HepG2 (cell line): Measurements from ENCODE around the gene TNFSF15. TPM values are rescaled to one million over a fixed set of nuclear protein-coding genes. Genes with fewer than 3 reads are reported as not detected.

Experiments used
- ATAC-seq: fragments of 200-7000 bp; cut with Tn5 transposase; 3 replicates; pipeline ENCODE4 v1.9.1; 2020; ENCODE audit warnings: mild to moderate bottlenecking, moderate library complexity
- BruUV-seq: library from RNA; stranded (reverse); fragments of 400-500 nt; replicated peaks from 2 replicates; lab custom pipeline; 2021; lab: Mats Ljungman, UMichigan
- CTCF ChIA-PET: fragments of 300-600 bp; formaldehyde crosslinking; extraction: SDS; loops from one replicate; lab custom pipeline; 2021; ENCODE audit warnings: low total read pairs, inconsistent platforms, low intra/inter-chr PET ratio; lab: Yijun Ruan, JAX
- POLR2A ChIA-PET: fragments of 350-600 bp; sonication (Branson Sonifier 250); formaldehyde crosslinking; loops from one replicate; lab custom pipeline; 2020; ENCODE audit warnings: antibody characterized with exemption, inconsistent platforms; lab: Yijun Ruan, JAX
- DNase-seq: peaks from one replicate; pipeline ENCODE4 v3.0.0-alpha.2; 2015; ENCODE audit warnings: low spot score
- FAIRE-seq: peaks from 3 replicates; lab custom pipeline; 2011; peaks lifted over from hg19 to GRCh38; lab: Jason Lieb, UNC
- H2AFZ ChIP-seq: one replicate; pipeline ENCODE4 v1.6.1; 2011; ENCODE audit warnings: low read length, inconsistent platforms
- H3K27ac ChIP-seq: fragments of 300-600 bp; 3 replicates; pipeline ENCODE4 v1.8.0; 2011; ENCODE audit warnings: mixed run types, mild to moderate bottlenecking, mixed read lengths, low read length, inconsistent platforms; ENCODE audit not compliant: insufficient read depth; ENCODE audit errors: extremely low read length
- H3K27me3 ChIP-seq, 2 experiments: fragments of 200-600 bp in 1 of 2; 2 replicates in 1 of 2; 3 replicates in 1 of 2; pipeline versions ENCODE4 v1.6.0 to v1.8.0; 2011; ENCODE audit warnings: low read length in 2 of 2, mild to moderate bottlenecking in 2 of 2, moderate library complexity in 2 of 2, inconsistent platforms in 1 of 2; ENCODE audit not compliant: insufficient read depth in 2 of 2, control insufficient read depth in 1 of 2
- H3K36me3 ChIP-seq, 2 experiments: fragments of 200-600 bp in 1 of 2; replicated peaks in 1 of 2; 2 replicates in 1 of 2; 3 replicates in 1 of 2; pipeline versions ENCODE4 v1.5.1 to v1.8.0; 2011; ENCODE audit warnings: low read length in 2 of 2, inconsistent platforms in 1 of 2; ENCODE audit not compliant: insufficient read depth in 2 of 2, control insufficient read depth in 1 of 2
- H3K4me1 ChIP-seq: 2 replicates; pipeline ENCODE4 v1.5.1; 2012; ENCODE audit warnings: low read length, inconsistent platforms; ENCODE audit not compliant: insufficient read depth
- H3K4me2 ChIP-seq: 2 replicates; pipeline ENCODE4 v1.6.0; 2011; ENCODE audit warnings: low read depth, low read length, inconsistent platforms
- H3K4me3 ChIP-seq, 3 experiments: fragments of 200-600 bp in 1 of 3; sonication (generic), shearing (Covaris generic) in 1 of 3; replicated peaks in 1 of 3; 2 replicates each; pipeline ENCODE4 v1.5.1; 2011 to 2016; ENCODE audit warnings: low read length in 3 of 3, inconsistent platforms in 2 of 3, low read depth in 2 of 3, mild to moderate bottlenecking in 2 of 3, control low read depth in 1 of 3, mixed read lengths in 1 of 3; ENCODE audit not compliant: insufficient read depth in 1 of 3
- H3K79me2 ChIP-seq: one replicate; pipeline ENCODE4 v1.6.1; 2011; ENCODE audit warnings: low read length, inconsistent platforms; ENCODE audit not compliant: insufficient read depth
- H3K9ac ChIP-seq: 2 replicates; pipeline ENCODE4 v1.6.0; 2011; ENCODE audit warnings: mild to moderate bottlenecking, low read depth, low read length, inconsistent platforms; ENCODE audit not compliant: insufficient read depth
- H3K9me3 ChIP-seq: 2 replicates; pipeline ENCODE4 v1.5.1; 2012; ENCODE audit warnings: mild to moderate bottlenecking, low read length
- H4K20me1 ChIP-seq: 2 replicates; pipeline ENCODE4 v1.6.0; 2011; ENCODE audit warnings: inconsistent platforms, mild to moderate bottlenecking, low read length, moderate library complexity; ENCODE audit not compliant: insufficient read depth
- CC2D1A ChIP-seq: sonication (generic); formaldehyde crosslinking; IDR thresholded peaks from 2 replicates; pipeline ENCODE4 v1.8.1; 2023; ENCODE audit warnings: mild to moderate bottlenecking, missing genetic modification reagents
- GTF2F1 ChIP-seq: fragments of 150-350 bp; IDR thresholded peaks from 2 replicates; pipeline ENCODE4 v1.6.1; 2014; ENCODE audit warnings: low read length
- GZF1 ChIP-seq: sonication (generic); formaldehyde crosslinking; IDR thresholded peaks from 2 replicates; pipeline ENCODE4 v1.5.1; 2020; ENCODE audit warnings: mild to moderate bottlenecking, missing genetic modification reagents
- RFXANK ChIP-seq: IDR thresholded peaks from 2 replicates; pipeline ENCODE4 v1.6.1; 2016
- SRY ChIP-seq: sonication (generic); formaldehyde crosslinking; IDR thresholded peaks from 2 replicates; pipeline ENCODE4 v1.8.0; 2022; ENCODE audit warnings: mild to moderate bottlenecking, missing genetic modification reagents
- TOE1 ChIP-seq: sonication (generic); formaldehyde crosslinking; IDR thresholded peaks from 2 replicates; pipeline ENCODE4 v1.4.0; 2020; ENCODE audit warnings: mild to moderate bottlenecking, missing genetic modification reagents
- ZBTB42 ChIP-seq: sonication (generic); formaldehyde crosslinking; IDR thresholded peaks from 2 replicates; pipeline ENCODE4 v1.5.0; 2020; ENCODE audit warnings: mild to moderate bottlenecking, missing genetic modification reagents
- ZNF367 ChIP-seq: sonication (generic); formaldehyde crosslinking; IDR thresholded peaks from 2 replicates; pipeline ENCODE4 v1.4.0; 2020; ENCODE audit warnings: missing genetic modification reagents, borderline replicate concordance
- ZNF383 ChIP-seq: sonication (generic); formaldehyde crosslinking; IDR thresholded peaks from 2 replicates; pipeline ENCODE4 v1.4.0; 2020; ENCODE audit warnings: missing genetic modification reagents, mild to moderate bottlenecking, borderline replicate concordance
- WGBS: methylation state at CpG from one replicate; pipeline ENCODE4 v1.1.6; 2017; ENCODE audit warnings: low lambda C conversion rate; 5-methylcytosine and 5-hydroxymethylcytosine counted together
- in situ Hi-C: cut with HindIII; loops from 2 replicates; pipeline ENCODE4 v1.10.0; 2017; ENCODE audit warnings: low pct_unique_long_range_greater_than_20kb; ENCODE audit not compliant: extremely low pct_ligation_motif_present
- intact Hi-C: fragments of 100-400 bp; cut with micrococcal nuclease; formaldehyde crosslinking; loops from one replicate; pipeline ENCODE4 v1.10.0; 2022; ENCODE audit not compliant: unreplicated experiment
- polyA plus RNA-seq, 8 experiments: library from polyadenylated mRNA; depleted of rRNA in 3 of 8; stranded (reverse) in 7 of 8; unstranded in 1 of 8; fragments of >200 nt; fragmentation: Illumina TruSeq in 4 of 8; extraction: Trizol in 4 of 8; gene quantifications; 2 replicates each; pipeline versions ENCODE4 v1.2.1 to v1.2.3, GENCODE V29; 2011 to 2016; ENCODE audit warnings: low read depth in 4 of 8, missing spikeins in 1 of 8, mixed read lengths in 1 of 8; ENCODE audit not compliant: insufficient read depth in 1 of 8
- total RNA-seq, 5 experiments: library from RNA; depleted of rRNA; stranded (reverse); fragments of >200 nt; fragmentation: Illumina TruSeq; extraction: Trizol; gene quantifications; 2 replicates each; pipeline ENCODE4 v1.2.3, GENCODE V29; 2016; ENCODE audit warnings: low read depth in 1 of 5
- TF ChIP-seq, protein P1 (sequence below): sonication (generic); formaldehyde crosslinking; IDR thresholded peaks from 2 replicates; pipeline ENCODE4 v1.4.0; 2020; ENCODE audit warnings: low read depth, mild to moderate bottlenecking, missing genetic modification reagents
- TF ChIP-seq, protein P2 (sequence below): sonication (generic); formaldehyde crosslinking; IDR thresholded peaks from 2 replicates; pipeline ENCODE4 v1.4.0; 2020; ENCODE audit warnings: mild to moderate bottlenecking, missing genetic modification reagents
- TF ChIP-seq, protein P3 (sequence below): sonication (generic); formaldehyde crosslinking; IDR thresholded peaks from 2 replicates; pipeline ENCODE4 v1.5.0; 2020; ENCODE audit warnings: mild to moderate bottlenecking, missing genetic modification reagents
- TF ChIP-seq, protein P4 (sequence below): sonication (generic); formaldehyde crosslinking; IDR thresholded peaks from 2 replicates; pipeline ENCODE4 v1.8.1; 2023; ENCODE audit warnings: missing genetic modification reagents, mild to moderate bottlenecking, borderline replicate concordance

Gene TNFSF15
- total and polyA plus RNA-seq, 2 of the 13 experiments (the other 11 are each of a cell fraction or from before 2014, with no cell fraction given), result 0.02 to 0.03 TPM

DNA sequence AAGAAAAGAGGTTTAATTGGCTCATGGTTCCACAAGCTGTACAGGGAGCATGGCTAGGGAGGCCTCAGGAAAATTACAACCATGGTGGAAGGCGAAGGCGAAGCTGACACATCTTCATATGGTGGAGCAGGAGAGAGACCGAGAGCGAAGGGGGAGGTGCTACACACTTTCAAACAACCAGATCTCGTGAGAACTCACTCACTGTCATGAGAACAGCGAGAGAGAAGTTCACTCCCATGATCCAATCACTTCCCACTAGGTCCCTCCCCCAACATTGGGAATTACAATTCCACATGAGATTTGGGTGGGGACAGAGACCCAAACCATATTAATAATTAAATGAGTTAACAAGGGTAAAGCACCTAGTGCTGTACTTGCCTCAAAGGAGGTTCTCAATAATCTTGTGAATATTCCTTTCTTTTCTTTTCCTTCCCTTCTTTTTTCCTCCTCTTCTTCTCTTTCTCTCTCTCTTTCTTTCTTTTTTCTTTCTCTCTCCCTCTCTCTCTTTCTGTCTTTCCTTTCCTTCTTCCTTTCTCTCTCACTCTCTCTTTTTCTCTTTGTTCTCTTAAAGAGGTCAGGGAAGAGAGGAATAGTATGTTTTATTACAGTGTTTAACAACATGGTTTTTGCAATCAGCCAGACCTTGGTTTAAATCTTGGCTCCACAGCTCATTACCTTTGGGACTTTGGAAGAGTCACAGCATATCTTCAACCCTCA, 29.0 kb downstream of the TNFSF15 start (continued):
- TF ChIP-seq GTF2F1 (no peak), GZF1 (no peak), TOE1 (CRISPR knock-in tag) (no peak), RFXANK (no peak), ZBTB42 (CRISPR knock-in tag) (no peak)
- TF ChIP-seq, all 625 proteins: peak for 0

DNA sequence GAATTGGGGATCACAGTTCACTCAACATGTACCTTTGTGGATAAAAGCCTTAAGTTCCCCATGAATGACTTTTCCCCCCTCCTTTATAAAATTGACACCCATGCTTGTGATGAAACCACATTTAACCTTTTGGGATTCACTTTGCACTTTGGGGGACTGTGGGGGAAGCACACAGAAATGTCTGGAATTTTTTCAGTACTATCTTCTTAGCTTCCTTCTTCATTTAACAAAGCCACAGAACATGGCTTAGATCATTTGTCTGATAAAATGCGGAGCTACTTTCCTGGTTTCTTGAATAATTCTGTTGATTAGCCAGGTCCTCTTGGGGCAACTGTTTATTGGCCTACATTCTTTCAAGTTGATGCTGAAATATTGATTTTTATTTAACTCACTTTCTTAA, 29.9 kb downstream of the TNFSF15 start:
- in situ Hi-C loops, result no loop called here
- no peak overlapping the region for H3K9ac ChIP-seq
- TF ChIP-seq SRY, result no peak
- TF ChIP-seq, protein P1, sequence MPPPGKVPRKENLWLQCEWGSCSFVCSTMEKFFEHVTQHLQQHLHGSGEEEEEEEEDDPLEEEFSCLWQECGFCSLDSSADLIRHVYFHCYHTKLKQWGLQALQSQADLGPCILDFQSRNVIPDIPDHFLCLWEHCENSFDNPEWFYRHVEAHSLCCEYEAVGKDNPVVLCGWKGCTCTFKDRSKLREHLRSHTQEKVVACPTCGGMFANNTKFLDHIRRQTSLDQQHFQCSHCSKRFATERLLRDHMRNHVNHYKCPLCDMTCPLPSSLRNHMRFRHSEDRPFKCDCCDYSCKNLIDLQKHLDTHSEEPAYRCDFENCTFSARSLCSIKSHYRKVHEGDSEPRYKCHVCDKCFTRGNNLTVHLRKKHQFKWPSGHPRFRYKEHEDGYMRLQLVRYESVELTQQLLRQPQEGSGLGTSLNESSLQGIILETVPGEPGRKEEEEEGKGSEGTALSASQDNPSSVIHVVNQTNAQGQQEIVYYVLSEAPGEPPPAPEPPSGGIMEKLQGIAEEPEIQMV (CRISPR knock-in tag), result no peak
- TF ChIP-seq ZNF383 (CRISPR knock-in tag), result no peak
- TF ChIP-seq ZNF367 (CRISPR knock-in tag), result no peak
- no peak for TF ChIP-seq CC2D1A (CRISPR knock-in tag)
- TF ChIP-seq, protein P2, sequence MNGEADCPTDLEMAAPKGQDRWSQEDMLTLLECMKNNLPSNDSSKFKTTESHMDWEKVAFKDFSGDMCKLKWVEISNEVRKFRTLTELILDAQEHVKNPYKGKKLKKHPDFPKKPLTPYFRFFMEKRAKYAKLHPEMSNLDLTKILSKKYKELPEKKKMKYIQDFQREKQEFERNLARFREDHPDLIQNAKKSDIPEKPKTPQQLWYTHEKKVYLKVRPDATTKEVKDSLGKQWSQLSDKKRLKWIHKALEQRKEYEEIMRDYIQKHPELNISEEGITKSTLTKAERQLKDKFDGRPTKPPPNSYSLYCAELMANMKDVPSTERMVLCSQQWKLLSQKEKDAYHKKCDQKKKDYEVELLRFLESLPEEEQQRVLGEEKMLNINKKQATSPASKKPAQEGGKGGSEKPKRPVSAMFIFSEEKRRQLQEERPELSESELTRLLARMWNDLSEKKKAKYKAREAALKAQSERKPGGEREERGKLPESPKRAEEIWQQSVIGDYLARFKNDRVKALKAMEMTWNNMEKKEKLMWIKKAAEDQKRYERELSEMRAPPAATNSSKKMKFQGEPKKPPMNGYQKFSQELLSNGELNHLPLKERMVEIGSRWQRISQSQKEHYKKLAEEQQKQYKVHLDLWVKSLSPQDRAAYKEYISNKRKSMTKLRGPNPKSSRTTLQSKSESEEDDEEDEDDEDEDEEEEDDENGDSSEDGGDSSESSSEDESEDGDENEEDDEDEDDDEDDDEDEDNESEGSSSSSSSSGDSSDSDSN, result no peak
- TF ChIP-seq, protein P3, sequence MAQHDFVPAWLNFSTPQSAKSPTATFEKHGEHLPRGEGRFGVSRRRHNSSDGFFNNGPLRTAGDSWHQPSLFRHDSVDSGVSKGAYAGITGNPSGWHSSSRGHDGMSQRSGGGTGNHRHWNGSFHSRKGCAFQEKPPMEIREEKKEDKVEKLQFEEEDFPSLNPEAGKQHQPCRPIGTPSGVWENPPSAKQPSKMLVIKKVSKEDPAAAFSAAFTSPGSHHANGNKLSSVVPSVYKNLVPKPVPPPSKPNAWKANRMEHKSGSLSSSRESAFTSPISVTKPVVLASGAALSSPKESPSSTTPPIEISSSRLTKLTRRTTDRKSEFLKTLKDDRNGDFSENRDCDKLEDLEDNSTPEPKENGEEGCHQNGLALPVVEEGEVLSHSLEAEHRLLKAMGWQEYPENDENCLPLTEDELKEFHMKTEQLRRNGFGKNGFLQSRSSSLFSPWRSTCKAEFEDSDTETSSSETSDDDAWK (CRISPR knock-in tag), result no peak
- TF ChIP-seq, protein P4, sequence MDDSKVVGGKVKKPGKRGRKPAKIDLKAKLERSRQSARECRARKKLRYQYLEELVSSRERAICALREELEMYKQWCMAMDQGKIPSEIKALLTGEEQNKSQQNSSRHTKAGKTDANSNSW (CRISPR knock-in tag), result no peak

More for the DNA sequence above, 29.9 kb downstream of the TNFSF15 start:
- WGBS, result 41% methylated on average over 1 of the region's 1 CpG
- H3K79me2 ChIP-seq, result no peaks in the 10 kb centered on the region
- H3K36me3 ChIP-seq, result no peaks in the 10 kb centered on the region
- no peak overlapping the region for H2AFZ ChIP-seq
- intact Hi-C loops, result no loop called here
- DNase-seq (no peak), ATAC-seq (no peak), FAIRE-seq (no peak)
- no peaks in the 10 kb centered on the region for H3K4me1 ChIP-seq
- H3K4me2 ChIP-seq, result no peak overlapping the region
- H3K4me3 ChIP-seq, result no peak overlapping the region
- H3K9me3 ChIP-seq, result no peaks in the 10 kb centered on the region
- no peaks in the 10 kb centered on the region for H4K20me1 ChIP-seq
- no peak overlapping the region for H3K27ac ChIP-seq
- H3K27me3 ChIP-seq, result no peaks in the 10 kb centered on the region; a peak in 1 of 5 replicates
- ChIA-PET POLR2A (no interaction called here), CTCF (no interaction called here)
- BruUV-seq, result no TSS peak
